GM15510 (cell line): ENCODE data around the gene STEAP3.

Experiments used
- POLR2A ChIP-seq: IDR thresholded peaks from 3 replicates; pipeline ENCODE4 v1.6.1; 2011; ENCODE audit warnings: borderline replicate concordance; ENCODE audit not compliant: insufficient read length; ENCODE audit errors: extremely low read depth

Gene STEAP3

GRCh38 chr2:119295688-119296375 is 72.2 kb downstream of the STEAP3 start:
- no peak for TF ChIP-seq POLR2A

- no peak for TF ChIP-seq POLR2A
Observed at GRCh38 chr2:119301413-119301812, 77.8 kb downstream of the STEAP3 start.

GRCh38 chr2:119304847-119305246 is 81.2 kb downstream of the STEAP3 start:
- TF ChIP-seq POLR2A = no peak

DNA sequence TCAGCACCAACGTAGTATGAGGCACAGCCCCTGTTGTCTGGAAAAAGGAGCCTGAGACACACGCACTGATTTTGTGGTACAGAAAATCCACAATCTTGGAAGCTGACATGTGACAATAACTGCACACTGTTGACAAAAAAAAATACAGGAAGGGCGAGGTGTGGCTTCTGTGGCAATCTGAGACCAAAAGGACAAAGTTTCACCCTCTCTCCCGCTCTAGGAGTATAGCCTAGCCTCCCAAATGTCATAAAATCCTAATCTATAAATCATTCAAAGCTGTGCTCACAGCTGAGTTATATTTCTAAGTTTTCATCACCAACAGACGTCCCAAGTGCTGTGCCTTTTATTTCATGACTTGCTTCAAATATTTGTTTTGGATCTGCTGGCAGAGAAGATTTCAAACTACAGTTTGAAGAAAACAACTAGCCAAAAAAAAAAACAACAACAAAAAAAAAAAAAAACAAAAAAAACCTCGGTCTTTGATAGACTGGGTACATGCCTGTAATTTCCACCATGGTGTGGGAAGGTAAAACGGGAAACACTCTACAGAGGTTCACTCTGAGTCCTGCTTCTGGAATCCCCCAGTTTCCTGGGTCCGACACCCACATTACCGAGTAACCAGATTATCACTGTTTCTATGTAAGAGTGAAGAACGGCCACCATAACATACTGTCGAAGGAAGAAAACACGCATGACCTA is 82.0 kb downstream of the STEAP3 start:
- TF ChIP-seq POLR2A = no peak

DNA sequence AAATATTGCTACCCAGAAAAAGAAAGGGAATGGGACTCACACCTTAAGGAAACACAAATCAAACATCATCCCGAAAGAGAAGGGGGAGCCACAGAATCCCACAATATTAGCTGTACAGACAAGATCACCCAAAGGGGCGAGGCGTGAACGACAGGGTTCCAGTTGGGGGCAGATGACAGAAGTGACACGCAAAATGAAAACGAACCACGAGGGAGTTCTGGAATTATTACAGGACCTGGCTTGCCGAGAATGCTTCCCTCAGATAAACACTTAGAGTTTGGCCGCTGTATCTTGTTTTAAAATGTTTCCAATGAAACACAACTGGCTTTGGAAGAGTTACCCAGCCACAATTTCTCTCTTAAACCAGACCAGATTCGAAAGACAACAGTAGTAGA is 82.6 kb downstream of the STEAP3 start:
- no peak for TF ChIP-seq POLR2A

DNA sequence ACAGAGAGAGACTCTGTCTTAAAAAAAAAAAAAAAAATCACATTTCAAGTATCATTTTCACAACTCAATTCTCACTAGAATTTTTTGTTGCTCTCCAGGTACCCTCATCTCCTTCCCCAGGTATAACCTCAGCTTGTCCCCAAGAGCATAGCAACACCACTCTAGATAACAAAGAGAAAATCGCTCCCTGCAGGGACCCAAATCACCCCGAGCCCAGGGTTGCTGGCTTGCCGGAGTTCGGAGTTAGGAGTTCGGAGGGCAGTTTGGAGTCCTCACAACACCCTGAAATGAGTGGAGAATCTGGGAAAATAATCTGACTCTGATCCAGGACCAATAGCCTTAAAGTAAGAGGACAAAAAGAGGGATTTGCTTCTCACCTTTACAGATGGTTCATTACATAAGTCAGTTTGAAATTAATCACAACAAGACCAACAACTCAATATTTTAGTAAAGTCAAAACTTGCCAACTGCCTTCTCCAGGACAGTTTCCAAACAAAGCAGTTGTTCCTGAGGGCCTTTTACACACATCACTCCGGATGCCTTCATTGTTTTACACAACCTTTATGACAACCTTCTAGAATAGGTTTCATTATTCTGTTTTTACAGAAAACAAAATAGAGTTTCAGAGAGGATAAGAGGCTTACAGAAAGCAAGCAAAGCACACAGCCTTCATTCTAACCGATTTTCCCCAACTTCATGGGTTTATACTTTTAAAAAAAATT is 83.9 kb downstream of the STEAP3 start:
- TF ChIP-seq POLR2A = no peak

- TF ChIP-seq POLR2A = no peak
Observed at GRCh38 chr2:119308793-119309330, 85.2 kb downstream of the STEAP3 start.

DNA sequence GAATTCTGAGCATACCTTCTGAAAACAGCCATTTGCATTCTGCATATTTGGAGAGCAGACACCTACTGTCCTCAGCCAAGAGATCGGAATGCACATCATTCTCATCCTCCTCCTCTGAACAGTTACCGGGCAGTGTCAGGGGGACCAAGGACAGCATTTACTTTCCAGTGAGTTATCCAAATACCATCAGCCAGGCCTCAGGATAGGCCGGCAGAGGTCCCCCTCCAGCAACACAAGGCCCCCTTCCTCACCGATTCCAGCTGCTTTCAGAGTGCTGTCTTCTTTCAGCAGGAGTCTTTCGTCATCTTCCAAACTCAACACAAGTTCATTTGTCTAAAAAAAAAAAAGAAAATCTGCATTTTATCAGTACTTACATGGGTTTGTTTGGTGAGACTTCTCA is 87.7 kb downstream of the STEAP3 start:
- no peak for TF ChIP-seq POLR2A

- TF ChIP-seq POLR2A = no peak
Observed at GRCh38 chr2:119311831-119312230, 88.2 kb downstream of the STEAP3 start.
